Activated CD4-positive, alpha-beta T cell treated with anti-CD3 and anti-CD28 coated beads, Interleukin-2, amount 10 ng/mL, durations not matched to agents 24 days and 14 days (primary cell): ENCODE results near the gene DCXR. TPM values are rescaled to one million over a fixed set of nuclear protein-coding genes. Genes with fewer than 3 reads are reported as not detected.
A peak's percentile ranks its signal among the peaks of the same experiment; 100 is the strongest.
"Not testable (repeated sequence)": the region's sequence is repeated elsewhere in the genome, so short reads cannot be mapped to it uniquely, and the experiment has no call there.

ENCODE experiments used
- DNase-seq: peaks from one replicate; pipeline ENCODE4 v3.0.0; 2022
- H3K27ac Mint-ChIP-seq: one replicate; pipeline ENCODE4 v1.8.0; 2022; ENCODE audit warnings: mild to moderate bottlenecking, mixed read lengths
- H3K27me3 Mint-ChIP-seq: one replicate; pipeline ENCODE4 v1.8.0; 2022; ENCODE audit warnings: mixed read lengths
- H3K36me3 Mint-ChIP-seq: one replicate; pipeline ENCODE4 v1.8.0; 2022; ENCODE audit warnings: low read depth, mild to moderate bottlenecking, mixed read lengths
- H3K4me1 Mint-ChIP-seq: one replicate; pipeline ENCODE4 v1.8.0; 2021; ENCODE audit warnings: mixed read lengths
- H3K4me3 Mint-ChIP-seq: one replicate; pipeline ENCODE4 v1.8.0; 2022; ENCODE audit warnings: mild to moderate bottlenecking, moderate library complexity, mixed read lengths
- H3K9me3 Mint-ChIP-seq: one replicate; pipeline ENCODE4 v1.8.0; 2021; ENCODE audit warnings: mixed read lengths
- intact Hi-C: fragments of 100-400 bp; cut with micrococcal nuclease; formaldehyde crosslinking; loops from one replicate; pipeline ENCODE4 v1.15.1; 2023
- total RNA-seq: library from RNA; stranded (reverse); gene quantifications from 2 replicates; pipeline ENCODE4 v1.2.3, GENCODE V29; 2022

Gene DCXR
- total RNA-seq, 1 donor from 2014 or later = 128 TPM

DNA sequence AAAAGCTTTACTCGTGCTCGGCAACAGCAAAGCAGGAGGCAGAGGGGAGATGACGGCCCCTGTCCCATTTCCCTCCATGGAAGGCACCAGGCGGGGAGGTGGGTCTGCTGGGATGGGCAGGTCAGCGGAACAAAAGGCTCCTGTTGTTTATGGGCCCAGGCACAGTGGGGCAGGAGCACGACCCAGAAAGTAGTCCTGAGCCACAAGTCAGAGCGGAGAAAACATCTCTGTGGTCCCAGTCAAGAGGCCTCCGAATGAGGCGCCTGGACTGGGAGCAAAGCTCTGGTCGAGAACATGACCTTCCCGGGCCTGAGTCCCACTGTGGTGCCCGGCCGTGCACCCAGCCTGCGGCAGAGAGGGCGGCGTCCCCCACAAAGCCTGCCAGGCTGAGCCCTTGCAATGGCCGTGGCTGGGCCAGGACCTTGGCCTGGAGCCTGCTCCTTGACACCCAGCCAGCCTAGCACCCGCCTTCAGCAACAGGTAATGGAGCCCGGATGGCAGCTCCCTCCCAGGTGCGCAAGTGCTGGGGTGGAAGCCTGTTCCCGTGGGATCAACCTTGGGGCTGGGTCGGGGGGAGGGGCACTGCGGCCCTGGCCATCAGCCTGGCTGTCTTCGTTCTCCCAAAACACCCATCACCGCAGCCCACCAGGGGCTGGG is 10.5 kb upstream of the DCXR start:
- no peaks in the 10 kb centered on the region for H3K9me3 Mint-ChIP-seq

GRCh38 chr17:82047379-82047778 is 9.9 kb upstream of the DCXR start:
- no peak overlapping the region for H3K4me3 Mint-ChIP-seq
- intact Hi-C loops = no loop called here

More for the DNA sequence above, 10.5 kb upstream of the DCXR start:
- Mint-ChIP-seq H3K36me3 (peaks cover 6% of the 10 kb centered on the region), H3K4me1 (peaks cover 16% of the 10 kb centered on the region), H3K4me3 (no peak overlapping the region), H3K27me3 (no peaks in the 10 kb centered on the region), H3K27ac (no peak overlapping the region)
- intact Hi-C loops = no loop called here
- no peak for DNase-seq

DNA sequence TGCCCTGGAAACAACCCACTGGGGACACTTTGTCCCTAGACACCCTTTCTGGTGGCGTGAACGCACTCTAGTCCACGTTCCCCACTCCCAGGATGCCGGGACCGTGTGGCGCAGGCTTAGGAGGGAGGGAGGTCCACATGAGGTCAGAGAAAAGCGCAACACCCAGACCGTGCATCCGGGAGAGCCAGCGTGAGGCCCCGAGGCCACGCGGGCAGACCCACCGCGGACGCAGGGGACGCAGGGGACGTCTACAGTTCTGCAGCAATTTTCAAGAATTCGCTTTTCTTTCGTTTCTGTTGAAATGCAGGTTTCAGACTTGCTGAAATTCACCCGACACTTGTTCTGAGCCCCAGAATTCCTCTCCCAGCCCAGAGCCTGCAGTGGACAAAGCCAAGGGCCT is 9.4 kb upstream of the DCXR start:
- peaks cover 14% of the 10 kb centered on the region for H3K4me1 Mint-ChIP-seq
- no peaks in the 10 kb centered on the region for H3K27me3 Mint-ChIP-seq
- H3K36me3 Mint-ChIP-seq = peaks cover 6% of the 10 kb centered on the region
- H3K4me3 Mint-ChIP-seq = no peak overlapping the region
- DNase-seq = no peak
- H3K27ac Mint-ChIP-seq = no peak overlapping the region
- intact Hi-C loops = no loop called here
- no peaks in the 10 kb centered on the region for H3K9me3 Mint-ChIP-seq

More at GRCh38 chr17:82047379-82047778, 9.9 kb upstream of the DCXR start:
- DNase-seq = no peak
- H3K36me3 Mint-ChIP-seq = peaks cover 6% of the 10 kb centered on the region
- no peaks in the 10 kb centered on the region for H3K27me3 Mint-ChIP-seq
- H3K4me1 Mint-ChIP-seq = peaks cover 14% of the 10 kb centered on the region
- H3K9me3 Mint-ChIP-seq = no peaks in the 10 kb centered on the region
- H3K27ac Mint-ChIP-seq = no peak overlapping the region

GRCh38 chr17:82045936-82046484 is 8.5 kb upstream of the DCXR start:
- Mint-ChIP-seq H3K4me1 (peaks cover 14% of the 10 kb centered on the region), H3K4me3 (no peak overlapping the region), H3K27ac (no peak overlapping the region), H3K9me3 (no peaks in the 10 kb centered on the region), H3K36me3 (peaks cover 6% of the 10 kb centered on the region), H3K27me3 (no peaks in the 10 kb centered on the region)
- DNase-seq = no peak
- intact Hi-C loops = no loop called here

DNA sequence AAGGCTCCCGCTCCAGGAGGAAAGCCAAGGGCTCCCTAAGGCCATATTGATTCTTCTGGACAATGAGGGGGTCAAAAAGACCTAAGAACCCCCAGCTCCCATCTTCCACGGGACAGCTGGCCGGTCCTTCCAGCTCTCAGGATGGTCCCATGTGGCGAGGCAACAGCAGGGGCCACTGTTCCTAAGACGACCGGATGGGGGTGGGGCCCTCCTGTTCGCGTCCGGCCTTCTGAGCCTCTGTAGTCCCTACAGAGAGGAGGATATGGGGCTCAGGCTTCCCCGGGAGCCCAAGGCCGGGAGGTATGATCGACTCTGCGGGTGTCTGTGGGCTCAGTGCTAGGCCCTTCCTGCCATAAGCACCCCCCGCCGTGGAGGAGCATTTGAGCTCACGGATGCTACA is 6.0 kb upstream of the DCXR start:
- Mint-ChIP-seq H3K36me3 (peaks cover 6% of the 10 kb centered on the region), H3K4me1 (peaks cover 11% of the 10 kb centered on the region), H3K27ac (no peak overlapping the region), H3K27me3 (peaks cover 2% of the 10 kb centered on the region), H3K4me3 (no peak overlapping the region), H3K9me3 (no peaks in the 10 kb centered on the region)
- no peak for DNase-seq
- intact Hi-C loops = no loop called here

DNA sequence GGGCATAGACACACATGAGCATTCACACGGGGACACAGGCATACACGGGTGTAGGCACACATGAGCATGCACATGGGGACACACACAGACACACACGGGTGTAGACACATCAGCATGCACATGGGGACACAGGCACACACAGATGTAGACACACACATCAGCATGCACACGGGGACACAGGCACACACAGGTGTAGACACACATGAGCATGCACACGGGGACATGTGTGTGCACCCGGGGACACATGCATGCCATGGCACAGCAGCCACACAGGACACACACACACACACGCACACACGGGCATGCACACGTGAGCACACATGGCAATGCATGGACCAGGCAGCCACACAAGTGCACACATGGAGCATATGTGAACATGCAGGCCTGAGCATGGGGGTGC is 5.2 kb upstream of the DCXR start:
- Mint-ChIP-seq H3K4me3 (no peak overlapping the region), H3K36me3 (peaks cover 4% of the 10 kb centered on the region), H3K9me3 (no peaks in the 10 kb centered on the region), H3K27ac (no peak overlapping the region), H3K4me1 (peaks cover 16% of the 10 kb centered on the region), H3K27me3 (peaks cover 2% of the 10 kb centered on the region)
- no peak for DNase-seq
- intact Hi-C loops = no loop called here

GRCh38 chr17:82041144-82041814 is 3.8 kb upstream of the DCXR start:
- H3K9me3 Mint-ChIP-seq = no peaks in the 10 kb centered on the region
- DNase-seq = no peak
- peaks cover 12% of the 10 kb centered on the region for H3K4me1 Mint-ChIP-seq
- H3K36me3 Mint-ChIP-seq = no peaks in the 10 kb centered on the region
- intact Hi-C loops = no loop called here
- H3K4me3 Mint-ChIP-seq = no peak overlapping the region
- no peak overlapping the region for H3K27ac Mint-ChIP-seq
- peaks cover 2% of the 10 kb centered on the region for H3K27me3 Mint-ChIP-seq

DNA sequence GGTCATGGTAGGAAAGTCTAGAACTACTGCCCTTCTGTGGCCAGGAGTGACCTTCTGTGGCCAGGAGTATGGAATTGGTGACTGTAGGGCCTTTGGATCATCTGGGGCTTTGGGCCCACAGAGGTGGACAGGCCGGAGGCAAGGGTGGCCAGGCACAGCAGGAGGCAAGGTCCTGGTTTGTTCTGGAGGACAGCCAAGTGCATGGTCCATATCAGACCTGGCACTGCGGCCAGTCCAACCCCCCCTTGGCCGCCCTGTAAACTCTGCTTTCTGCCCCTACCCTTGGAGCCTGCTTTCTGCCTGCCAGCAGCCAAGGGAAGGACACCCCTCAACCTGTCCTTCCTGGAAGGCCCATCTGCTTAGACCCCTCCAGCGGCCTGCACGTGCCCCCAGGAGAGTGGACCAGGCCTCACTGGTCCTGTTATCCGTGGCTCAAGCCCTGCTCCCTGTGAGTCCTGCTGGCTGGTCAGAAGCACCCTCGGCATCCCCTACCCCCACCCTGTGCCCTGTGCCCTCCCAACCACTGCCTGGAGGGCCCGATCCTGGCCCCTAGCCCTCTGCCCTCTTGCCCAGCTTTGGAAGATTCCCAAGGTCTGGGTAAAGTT is 2.3 kb upstream of the DCXR start:
- Mint-ChIP-seq H3K9me3 (no peaks in the 10 kb centered on the region), H3K4me3 (no peak overlapping the region), H3K36me3 (peaks cover 8% of the 10 kb centered on the region), H3K27me3 (peaks cover 2% of the 10 kb centered on the region), H3K4me1 (peaks cover 17% of the 10 kb centered on the region), H3K27ac (no peak overlapping the region)
- intact Hi-C loops = no loop called here
- no peak for DNase-seq

GRCh38 chr17:82038796-82039409 is 1.4 kb upstream of the DCXR start:
- DNase-seq, H3K36me3 Mint-ChIP-seq, intact Hi-C loops, H3K27me3 Mint-ChIP-seq, H3K27ac Mint-ChIP-seq, H3K9me3 Mint-ChIP-seq: not testable (repeated sequence)
- peak overlapping the region; percentile 34 for H3K4me3 Mint-ChIP-seq
- H3K4me1 Mint-ChIP-seq = peaks cover 17% of the 10 kb centered on the region

DNA sequence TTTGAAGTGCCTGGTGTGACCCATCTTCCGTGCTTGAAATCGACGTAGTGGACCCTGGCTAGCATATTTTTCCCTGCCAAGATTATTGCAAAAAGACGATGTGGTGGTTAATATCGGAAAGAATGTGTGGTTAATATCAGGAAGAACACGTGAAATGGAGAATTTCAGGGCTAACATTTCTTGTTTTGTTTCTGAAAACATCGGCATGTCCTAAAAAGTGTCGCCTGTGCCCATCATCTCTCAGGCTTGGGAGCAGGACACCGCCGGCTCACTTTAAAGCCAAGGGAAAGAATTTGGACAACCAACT is 345 bp upstream of the DCXR start:
- H3K36me3 Mint-ChIP-seq = peaks cover 8% of the 10 kb centered on the region
- peak overlapping the region; percentile 83 for H3K4me3 Mint-ChIP-seq
- H3K4me1 Mint-ChIP-seq = peaks cover 18% of the 10 kb centered on the region
- no peak for DNase-seq
- intact Hi-C loops = loop anchor here (1.0 to 2.0 kb wide), 4 partner anchors 13 to 61 kb away; partner anchors contain the start of genes ASPSCR1, FASN, GPS1 and LRRC45
- H3K9me3 Mint-ChIP-seq = no peaks in the 10 kb centered on the region
- H3K27ac Mint-ChIP-seq = peak overlapping the region; percentile 96
- H3K27me3 Mint-ChIP-seq = peaks cover 2% of the 10 kb centered on the region

GRCh38 chr17:82036634-82037091 is 834 bp downstream of the DCXR start:
- intact Hi-C loops = loop anchor here (1.0 to 2.0 kb wide), 4 partner anchors 13 to 62 kb away; partner anchors contain the start of genes ASPSCR1, FASN, GPS1 and LRRC45
- Mint-ChIP-seq H3K4me3 (peak overlapping the region; percentile 83), H3K9me3 (no peaks in the 10 kb centered on the region), H3K36me3 (peaks cover 8% of the 10 kb centered on the region), H3K4me1 (peaks cover 19% of the 10 kb centered on the region), H3K27me3 (peaks cover 2% of the 10 kb centered on the region), H3K27ac (peak overlapping the region; percentile 56)
- no peak for DNase-seq

DNA sequence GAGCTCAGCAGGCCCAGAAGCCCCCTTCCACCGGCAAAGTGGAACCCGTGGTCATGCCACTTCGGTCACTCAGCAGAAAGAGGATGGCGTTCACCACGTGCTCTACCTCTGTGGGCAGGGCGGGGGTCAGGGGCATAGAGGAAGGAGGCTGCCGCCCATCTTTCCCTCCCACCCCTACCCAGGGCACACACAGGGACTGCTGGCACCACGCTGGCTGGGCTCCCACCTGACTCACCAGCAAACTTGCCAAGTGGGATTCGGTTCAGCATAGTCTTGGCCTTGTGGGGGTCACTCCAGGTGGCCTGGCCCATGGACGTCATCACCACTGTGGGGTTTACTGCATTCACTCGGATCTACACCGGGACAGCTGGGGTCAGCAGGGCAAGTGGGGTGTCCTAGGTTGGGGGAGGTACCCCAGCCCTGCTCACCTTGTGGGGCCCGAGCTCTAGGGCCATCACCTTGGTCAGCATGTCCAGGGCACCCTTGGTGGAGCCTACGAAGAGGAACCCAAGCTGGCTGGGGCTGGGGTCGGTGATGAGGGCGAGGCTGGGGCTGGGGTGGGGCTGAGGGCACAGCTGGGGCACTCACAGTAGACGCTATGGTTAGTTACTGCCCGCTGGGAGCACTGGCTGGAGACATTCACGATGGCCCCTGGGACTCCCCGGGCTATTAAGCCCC is 1.4 kb downstream of the DCXR start:
- H3K27me3 Mint-ChIP-seq = peaks cover 2% of the 10 kb centered on the region
- peaks cover 8% of the 10 kb centered on the region for H3K36me3 Mint-ChIP-seq
- H3K4me1 Mint-ChIP-seq = peaks cover 19% of the 10 kb centered on the region
- H3K9me3 Mint-ChIP-seq = no peaks in the 10 kb centered on the region
- peak overlapping the region; percentile 15 for H3K27ac Mint-ChIP-seq
- H3K4me3 Mint-ChIP-seq = peak overlapping the region; percentile 83
- intact Hi-C loops = loop anchor here (2.0 kb wide), 2 partner anchors 15 to 59 kb away; partner anchors contain the start of genes ASPSCR1, GPS1 and RFNG
- DNase-seq = no peak

DNA sequence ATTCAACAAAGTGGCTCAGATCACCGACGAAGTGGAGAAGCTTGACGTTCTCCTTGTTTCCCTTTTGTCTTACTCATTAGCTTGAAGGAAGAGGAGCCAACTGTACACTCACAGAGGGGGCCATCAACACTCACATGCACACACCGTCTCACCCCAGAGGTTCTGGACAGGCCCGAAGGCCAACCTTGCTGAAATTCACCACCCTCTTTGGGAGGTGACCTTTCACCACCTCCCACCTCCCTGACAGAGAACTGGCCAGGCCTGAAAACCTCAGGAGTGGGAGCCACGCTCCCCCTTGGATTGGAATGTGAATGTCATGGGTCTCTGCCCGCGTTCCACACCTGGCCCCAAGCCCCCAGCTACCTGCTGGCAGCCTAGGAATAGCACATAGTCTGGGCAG is 2.0 kb downstream of the DCXR start:
- Mint-ChIP-seq H3K27ac (peak overlapping the region; percentile 65), H3K27me3 (peaks cover 2% of the 10 kb centered on the region), H3K36me3 (peaks cover 8% of the 10 kb centered on the region), H3K9me3 (no peaks in the 10 kb centered on the region), H3K4me1 (peaks cover 19% of the 10 kb centered on the region), H3K4me3 (peak overlapping the region; percentile 83)
- intact Hi-C loops = no loop called here
- no peak for DNase-seq
